ENCODE data around the gene NANOS2. TPM values are rescaled to one million over a fixed set of nuclear protein-coding genes. Genes with fewer than 3 reads are reported as not detected.

Gene NANOS2
- total and polyA plus RNA-seq, 2 experiments from 2014 or later: not detected

DNA sequence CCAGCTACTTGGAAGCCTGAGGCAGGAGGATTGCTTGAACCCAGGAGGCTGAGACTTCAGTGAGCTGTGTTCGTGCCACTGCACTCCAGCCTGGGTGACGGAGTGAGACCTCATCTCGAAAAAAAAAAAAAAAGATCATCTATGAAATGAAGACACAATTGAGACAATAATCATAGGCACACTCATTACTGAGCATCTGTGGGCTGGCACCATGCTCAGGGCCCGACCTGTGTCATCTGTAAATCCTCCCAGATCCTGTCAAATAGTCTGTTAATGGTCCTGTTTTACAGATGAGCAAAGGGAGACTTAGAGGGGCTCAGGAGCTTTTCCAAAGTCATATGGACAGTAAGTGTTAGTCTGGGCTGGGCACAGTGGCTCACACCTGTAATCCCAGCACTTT is 4.1 kb upstream of the NANOS2 start:
- Histone ChIP-seq H3K4me1 (ENCODE audit: low read depth) (no peaks in the 10 kb centered on the region), H3K27ac (no peak overlapping the region), H3K27me3 (no peaks in the 10 kb centered on the region), H3K36me3 (no peaks in the 10 kb centered on the region), H3K4me3 (no peak overlapping the region), H3K9me3 (ENCODE audit: low read depth) (no peaks in the 10 kb centered on the region)
- TF ChIP-seq, protein P1, sequence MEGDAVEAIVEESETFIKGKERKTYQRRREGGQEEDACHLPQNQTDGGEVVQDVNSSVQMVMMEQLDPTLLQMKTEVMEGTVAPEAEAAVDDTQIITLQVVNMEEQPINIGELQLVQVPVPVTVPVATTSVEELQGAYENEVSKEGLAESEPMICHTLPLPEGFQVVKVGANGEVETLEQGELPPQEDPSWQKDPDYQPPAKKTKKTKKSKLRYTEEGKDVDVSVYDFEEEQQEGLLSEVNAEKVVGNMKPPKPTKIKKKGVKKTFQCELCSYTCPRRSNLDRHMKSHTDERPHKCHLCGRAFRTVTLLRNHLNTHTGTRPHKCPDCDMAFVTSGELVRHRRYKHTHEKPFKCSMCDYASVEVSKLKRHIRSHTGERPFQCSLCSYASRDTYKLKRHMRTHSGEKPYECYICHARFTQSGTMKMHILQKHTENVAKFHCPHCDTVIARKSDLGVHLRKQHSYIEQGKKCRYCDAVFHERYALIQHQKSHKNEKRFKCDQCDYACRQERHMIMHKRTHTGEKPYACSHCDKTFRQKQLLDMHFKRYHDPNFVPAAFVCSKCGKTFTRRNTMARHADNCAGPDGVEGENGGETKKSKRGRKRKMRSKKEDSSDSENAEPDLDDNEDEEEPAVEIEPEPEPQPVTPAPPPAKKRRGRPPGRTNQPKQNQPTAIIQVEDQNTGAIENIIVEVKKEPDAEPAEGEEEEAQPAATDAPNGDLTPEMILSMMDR (IDR thresholded peaks at IDR 0.05; ENCODE audit: low read depth, low read length): no peak
- DNase-seq (ENCODE audit: low read depth in 1 of 2, low spot score in 1 of 2): no peak

DNA sequence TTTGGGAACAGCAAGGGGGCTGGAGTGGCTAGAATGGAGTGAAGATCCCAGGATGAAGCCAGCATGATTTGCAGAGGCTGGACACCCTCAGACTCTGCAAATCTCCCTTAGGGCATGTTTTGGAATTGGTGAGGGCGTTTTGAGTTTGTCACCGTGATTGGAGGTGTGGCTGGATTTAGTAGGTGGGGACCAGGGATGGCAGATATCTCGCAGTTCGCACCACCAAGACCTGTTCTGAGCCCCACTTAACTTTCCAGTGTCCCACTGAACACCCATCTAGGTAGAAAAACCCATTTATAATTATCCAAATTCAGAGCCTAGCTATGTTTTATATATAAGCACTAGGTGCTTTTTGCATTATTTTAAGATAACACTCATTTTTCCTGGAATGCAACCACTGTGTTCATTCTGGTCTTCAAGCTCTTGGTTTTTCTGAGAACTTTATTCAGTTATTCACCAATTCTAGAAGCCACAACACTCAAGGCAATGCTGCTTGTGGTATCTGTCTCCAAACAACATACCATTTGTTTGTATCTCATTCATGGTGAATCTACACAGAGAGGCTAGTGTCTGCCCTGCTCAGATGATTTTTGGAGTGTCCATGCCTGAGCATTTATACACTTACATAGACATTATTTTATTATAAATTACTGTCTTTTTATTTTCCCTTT is 3.0 kb upstream of the NANOS2 start:
- TF ChIP-seq, protein P1 (IDR thresholded peaks at IDR 0.05; ENCODE audit: low read depth, low read length): no peak
- H3K4me3 ChIP-seq: no peak overlapping the region
- no peak for DNase-seq (ENCODE audit: low read depth in 1 of 2, low spot score in 1 of 2)
- H3K36me3 ChIP-seq: no peaks in the 10 kb centered on the region
- no peaks in the 10 kb centered on the region for H3K9me3 ChIP-seq (ENCODE audit: low read depth)
- no peaks in the 10 kb centered on the region for H3K27me3 ChIP-seq
- H3K4me1 ChIP-seq (ENCODE audit: low read depth): no peaks in the 10 kb centered on the region
- H3K27ac ChIP-seq: no peak overlapping the region

DNA sequence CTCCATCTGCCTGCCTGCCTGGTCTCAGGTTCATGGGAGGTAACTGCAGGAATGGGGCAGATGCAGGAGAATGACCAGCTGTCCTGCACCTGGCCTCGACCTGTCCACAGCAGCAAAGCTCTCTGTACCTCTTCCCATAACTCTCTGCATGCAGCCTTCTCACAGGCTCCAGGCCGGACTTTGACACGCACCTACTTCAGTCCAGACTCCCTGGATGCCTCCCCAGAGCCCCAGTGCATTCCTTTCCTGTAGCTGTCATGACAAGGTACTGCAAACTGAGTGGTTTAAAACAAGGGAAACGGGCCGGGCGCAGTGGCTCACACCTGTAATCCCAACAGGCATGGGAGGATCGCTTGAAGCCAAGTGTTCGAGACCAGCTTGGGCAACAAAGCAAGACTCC is 3.3 kb downstream of the NANOS2 start:
- Histone ChIP-seq H3K27ac (no peak overlapping the region), H3K4me3 (no peak overlapping the region), H3K27me3 (no peaks in the 10 kb centered on the region), H3K9me3 (ENCODE audit: low read depth) (no peaks in the 10 kb centered on the region), H3K36me3 (no peaks in the 10 kb centered on the region), H3K4me1 (ENCODE audit: low read depth) (no peaks in the 10 kb centered on the region)
- TF ChIP-seq, protein P1 (IDR thresholded peaks at IDR 0.05; ENCODE audit: low read depth, low read length): no peak
- DNase-seq (ENCODE audit: low read depth in 1 of 2, low spot score in 1 of 2): peak in 1 of 2 donors; percentile 18

GRCh38 chr19:45908956-45909355 is 5.6 kb downstream of the NANOS2 start:
- H3K36me3 ChIP-seq: no peaks in the 10 kb centered on the region
- no peak for DNase-seq (ENCODE audit: low read depth in 1 of 2, low spot score in 1 of 2)
- H3K27ac ChIP-seq: no peak overlapping the region

GRCh38 chr19:45906221-45906620 is 8.4 kb downstream of the NANOS2 start:
- H3K36me3 ChIP-seq: no peaks in the 10 kb centered on the region
- TF ChIP-seq, protein P1 (IDR thresholded peaks at IDR 0.05; ENCODE audit: low read depth, low read length): no peak
- no peak overlapping the region for H3K4me3 ChIP-seq
- H3K27ac ChIP-seq: no peak overlapping the region
- H3K27me3 ChIP-seq: peaks cover 2% of the 10 kb centered on the region
- no peaks in the 10 kb centered on the region for H3K9me3 ChIP-seq (ENCODE audit: low read depth)
- peak in 1 of 2 donors; percentile 65 for DNase-seq (ENCODE audit: low read depth in 1 of 2, low spot score in 1 of 2)
- H3K4me1 ChIP-seq (ENCODE audit: low read depth): no peaks in the 10 kb centered on the region

More at GRCh38 chr19:45908956-45909355, 5.6 kb downstream of the NANOS2 start:
- Histone ChIP-seq H3K4me1 (ENCODE audit: low read depth) (no peaks in the 10 kb centered on the region), H3K9me3 (ENCODE audit: low read depth) (no peaks in the 10 kb centered on the region), H3K4me3 (no peak overlapping the region), H3K27me3 (no peaks in the 10 kb centered on the region)
- TF ChIP-seq, protein P1 (IDR thresholded peaks at IDR 0.05; ENCODE audit: low read depth, low read length): no peak

All from cardiac muscle cell (in vitro differentiated cells and primary cell).